ENCODE results near the gene VASN.

The VASN gene

DNA sequence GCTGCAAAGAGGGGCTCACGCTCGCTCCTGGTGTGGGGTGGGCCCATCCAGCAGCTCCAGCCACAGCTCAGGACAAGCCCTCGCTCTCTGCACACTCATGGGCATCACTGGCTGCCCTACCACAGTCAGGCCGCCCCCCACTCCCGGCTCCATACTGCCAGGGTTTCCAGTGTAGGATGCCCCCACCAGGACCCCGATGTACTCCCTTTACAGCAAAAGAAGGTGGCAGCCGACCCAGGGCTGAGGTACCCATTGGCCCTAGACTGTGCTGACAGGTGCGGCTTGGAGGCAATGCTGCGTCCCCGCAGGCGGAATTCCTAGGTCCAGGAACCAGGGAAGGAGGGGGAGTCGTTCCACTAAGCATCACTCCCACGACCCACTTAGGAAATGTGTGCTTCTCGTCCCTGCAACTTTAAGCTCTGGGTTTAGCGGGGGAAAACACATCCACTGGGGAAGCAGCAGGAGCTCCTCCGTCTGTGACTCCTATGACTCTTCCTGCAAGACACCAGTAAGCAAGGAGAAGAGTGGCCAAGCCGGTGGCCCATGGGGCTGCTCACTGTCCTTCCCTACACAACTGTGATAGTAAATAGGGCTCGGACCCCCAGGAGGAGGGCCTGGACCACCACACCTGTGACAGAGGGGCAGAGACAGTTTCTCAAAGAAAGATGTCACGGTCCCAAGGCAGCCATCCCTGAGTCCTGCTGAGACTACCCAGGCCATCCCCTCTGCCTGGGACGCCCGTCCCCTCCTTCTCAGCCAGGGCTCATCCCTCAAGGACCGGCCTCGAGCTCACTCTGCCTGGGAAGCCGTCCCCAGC, 31.7 kb downstream of the VASN start:
- DNase-seq (ENCODE audit: low spot score) = no peak

GRCh38 chr16:4404247-4404966, 32.8 kb downstream of the VASN start:
- DNase-seq (ENCODE audit: low spot score) = peak; percentile 23

GRCh38 chr16:4404967-4405696, 33.5 kb downstream of the VASN start:
- DNase-seq (ENCODE audit: low spot score) = no peak

- no peak for DNase-seq (ENCODE audit: low spot score)
These were observed 36.1 kb downstream of the VASN start for GRCh38 chr16:4407543-4408322.

DNA sequence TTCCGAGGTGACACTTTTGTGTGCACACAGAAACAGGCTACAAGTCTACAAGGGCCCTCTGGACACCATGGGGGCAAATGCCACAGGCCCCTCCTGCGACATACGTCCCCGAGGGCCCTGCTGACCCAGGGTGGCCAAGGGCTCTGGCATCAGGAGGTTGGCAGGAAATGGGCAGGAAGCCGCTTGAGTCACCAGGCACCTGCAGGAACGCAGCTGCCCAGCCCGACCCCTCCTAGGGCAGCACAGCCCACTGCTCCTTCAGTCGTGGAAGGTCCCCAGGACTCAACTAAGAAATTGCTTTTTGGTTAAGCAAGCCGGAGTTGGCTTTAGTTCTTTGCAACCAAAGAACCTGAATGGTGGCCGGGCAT, 36.7 kb downstream of the VASN start:
- DNase-seq (ENCODE audit: low spot score) = no peak

- no peak for DNase-seq (ENCODE audit: low spot score)
These were observed 37.7 kb downstream of the VASN start for GRCh38 chr16:4409081-4409932.

- no peak for DNase-seq (ENCODE audit: low spot score)
These were observed 38.9 kb downstream of the VASN start for GRCh38 chr16:4410335-4411075.

- DNase-seq (ENCODE audit: low spot score) = no peak
These were observed 40.0 kb downstream of the VASN start for GRCh38 chr16:4411684-4412083.

DNA sequence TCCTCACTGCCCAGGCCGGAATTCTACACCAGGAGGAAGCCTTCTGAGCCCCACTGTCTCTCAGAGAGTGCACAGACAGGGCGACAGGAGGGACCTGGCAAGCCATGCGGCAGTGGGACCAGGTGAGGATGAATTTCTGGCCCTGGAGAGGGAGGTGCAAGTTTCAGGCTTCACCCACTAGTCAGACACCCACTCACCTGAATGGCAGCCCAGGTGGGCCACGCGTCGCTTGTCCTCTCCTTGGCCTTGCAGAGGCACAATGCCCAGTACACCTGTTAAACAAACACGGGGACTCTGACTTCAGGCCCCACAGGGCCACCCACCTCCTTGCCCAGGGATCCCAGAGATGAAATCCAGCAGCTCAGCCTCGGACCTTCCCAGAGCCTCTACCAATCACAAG, 40.5 kb downstream of the VASN start:
- DNase-seq (ENCODE audit: low spot score) = no peak

DNA sequence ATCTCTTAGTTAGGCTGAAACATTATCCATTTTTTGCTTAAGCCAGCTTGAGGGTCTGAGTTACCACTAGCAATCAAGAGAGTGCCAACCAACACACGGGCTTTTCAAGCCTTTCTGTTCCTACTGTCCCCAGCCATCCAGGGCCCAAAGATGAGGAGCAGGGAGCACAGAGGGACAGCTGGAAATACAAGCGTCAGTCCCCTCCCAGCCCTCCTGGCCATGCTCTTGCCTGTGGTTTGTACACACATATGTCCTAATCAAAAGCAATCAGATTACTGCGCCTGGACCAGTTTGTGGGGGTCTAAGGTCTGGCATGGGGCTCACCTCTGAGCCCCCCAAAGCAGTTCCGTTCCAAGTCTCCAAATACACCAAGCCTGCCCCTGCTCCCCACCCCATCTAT, 41.2 kb downstream of the VASN start:
- no peak for DNase-seq (ENCODE audit: low spot score)

DNA sequence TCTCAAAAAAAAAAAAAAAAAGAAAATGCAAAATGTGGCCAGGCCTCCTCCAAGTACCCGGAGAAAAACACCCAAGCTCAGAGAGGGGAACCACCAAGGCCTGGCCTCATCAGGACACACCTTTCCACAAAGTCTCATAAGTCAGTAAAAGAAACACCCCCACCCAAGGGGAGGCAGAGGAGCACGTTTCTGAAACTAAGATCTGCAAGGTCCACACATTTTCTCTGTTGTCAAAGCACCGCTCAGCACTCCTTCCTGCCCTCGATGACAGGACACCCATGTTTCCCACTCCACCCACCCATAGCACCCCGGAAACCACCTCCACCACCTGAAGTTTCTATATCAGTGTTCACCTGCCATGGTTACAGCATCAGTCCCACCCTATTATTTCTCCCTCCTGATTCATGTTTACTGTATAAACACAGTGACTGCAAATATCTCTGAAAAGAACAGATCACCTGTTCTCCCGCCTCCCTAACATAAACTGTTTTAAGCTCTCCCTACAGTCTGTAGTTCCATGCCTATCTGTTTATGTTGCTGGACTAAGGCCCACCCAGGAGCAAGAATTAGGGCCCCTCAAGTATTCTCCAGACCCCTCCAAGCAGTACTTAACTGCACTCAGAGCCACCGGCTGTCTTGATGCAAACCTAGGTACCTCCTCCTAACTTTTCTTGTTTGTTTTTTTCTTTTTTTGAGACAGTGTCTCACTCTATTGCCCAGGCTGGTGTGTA, 42.7 kb downstream of the VASN start:
- DNase-seq (ENCODE audit: low spot score) = peak; percentile 95

GRCh38 chr16:4415538-4416199, 44.0 kb downstream of the VASN start:
- peak; percentile 54 for DNase-seq (ENCODE audit: low spot score)

DNA sequence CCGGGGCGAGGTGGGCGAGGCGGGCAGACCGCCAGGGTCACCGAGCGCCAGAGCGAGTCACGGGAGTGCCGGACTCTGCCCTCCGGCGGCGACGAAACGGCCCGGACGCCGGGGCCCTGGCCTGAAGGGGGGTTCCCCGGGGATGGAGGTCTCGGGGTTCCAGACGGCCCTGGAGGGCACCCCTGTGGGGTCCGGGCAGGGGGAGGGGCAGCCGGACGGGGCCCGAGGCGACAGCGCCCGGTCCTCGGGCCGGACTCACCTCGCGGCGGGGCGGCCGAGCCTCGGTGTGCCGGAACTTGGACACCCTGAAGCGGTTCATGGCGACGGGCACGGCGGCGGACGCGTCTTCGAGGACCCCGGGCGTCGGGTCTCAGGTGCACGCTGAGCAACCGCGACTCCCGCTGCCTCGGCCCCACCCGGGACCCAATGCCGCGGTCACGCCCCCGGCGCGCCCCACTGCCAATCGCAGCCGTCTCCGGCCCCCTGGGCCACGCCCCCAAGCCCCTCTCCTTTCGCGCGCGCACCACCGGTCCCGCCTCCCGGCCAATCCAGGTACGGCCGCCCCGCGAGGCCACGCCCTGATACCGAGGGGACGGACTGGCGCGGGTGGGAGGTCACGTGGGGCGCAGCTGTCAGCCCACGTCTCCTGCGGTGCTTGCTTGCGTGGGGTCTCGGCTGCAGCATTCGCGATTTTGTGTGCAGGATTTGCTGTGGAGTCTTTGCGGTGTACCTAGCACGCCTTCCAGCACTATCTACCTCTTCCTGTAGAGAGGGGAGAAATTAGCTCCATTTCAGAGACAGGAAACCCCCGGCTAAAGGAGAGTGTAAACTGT, 44.8 kb downstream of the VASN start, which contains the start of gene CORO7:
Gene CORO7 (minus strand): TSS at position 397 of the 833 bp plus-strand sequence. CDS start 78 bp downstream, at position 319.
- DNase-seq (ENCODE audit: low spot score) = peak; percentile 97

- no peak for DNase-seq (ENCODE audit: low spot score)
These were observed 47.8 kb downstream of the VASN start for GRCh38 chr16:4419402-4419959.

DNA sequence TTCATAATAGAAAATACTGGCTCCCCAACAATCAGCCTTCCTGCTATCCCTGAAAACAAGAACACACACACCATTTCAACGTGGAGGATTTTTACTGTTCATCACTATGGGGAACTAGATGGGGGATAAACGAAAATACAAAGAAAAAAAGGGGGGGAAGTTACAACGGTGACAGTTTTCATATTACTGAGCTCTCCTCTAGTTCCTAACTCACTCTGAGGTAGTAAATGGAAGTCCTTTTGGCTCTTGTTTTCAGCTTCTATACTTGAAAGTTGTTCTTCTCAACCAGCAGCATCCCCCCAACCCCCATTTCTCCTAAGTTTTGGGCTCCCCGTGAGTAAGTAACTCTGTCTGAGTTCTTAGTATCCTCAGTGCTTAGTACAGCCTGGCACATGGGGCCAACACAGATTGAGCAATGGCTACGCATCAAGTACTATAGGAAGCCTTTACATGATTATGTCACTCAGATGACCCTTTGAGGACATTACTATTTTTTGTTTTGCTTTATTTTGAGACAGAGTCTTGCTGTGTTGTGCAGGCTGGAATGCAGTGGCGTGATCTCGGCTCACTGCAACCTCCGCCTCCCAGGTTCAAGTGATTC, 49.0 kb downstream of the VASN start:
- DNase-seq (ENCODE audit: low spot score) = no peak

DNA sequence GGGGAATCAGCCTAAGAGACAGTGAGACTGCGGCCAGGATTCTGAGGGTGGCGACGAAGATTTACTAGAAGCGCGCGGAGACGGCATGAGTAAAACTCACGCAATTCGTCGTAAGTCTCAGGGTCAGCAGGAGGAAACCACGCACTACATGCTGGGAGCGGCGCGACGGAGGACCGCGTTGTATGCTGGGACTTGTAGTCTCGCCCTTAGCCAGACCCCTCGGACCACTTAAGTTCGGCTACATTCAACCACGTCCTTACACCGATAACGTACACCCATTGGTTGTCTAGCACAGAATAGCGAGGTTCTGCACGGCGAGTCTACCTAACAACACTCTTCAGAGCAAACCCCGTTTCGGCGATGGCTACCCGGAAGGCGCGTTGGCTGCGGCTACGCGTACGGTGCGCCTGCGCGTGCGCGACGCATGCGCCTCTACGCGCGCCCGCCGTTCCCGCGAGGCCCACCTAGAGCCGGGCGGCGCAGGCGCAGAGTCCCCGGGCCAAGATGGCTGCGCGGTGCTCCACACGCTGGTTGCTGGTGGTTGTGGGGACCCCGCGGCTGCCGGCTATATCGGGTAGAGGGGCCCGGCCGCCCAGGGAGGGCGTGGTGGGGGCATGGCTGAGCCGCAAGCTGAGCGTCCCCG, 53.9 kb downstream of the VASN start, which contains the start of gene DNAJA3:
Gene DNAJA3 (plus strand): TSS at position 491 of the 643 bp plus-strand sequence. CDS start 14 bp downstream, at position 505.
- DNase-seq (ENCODE audit: low spot score) = peak; percentile 94

All from activated CD4-positive, alpha-beta T cell treated with anti-CD3 and anti-CD28 coated beads, Interleukin-2, Interleukin-4, amounts not matched to agents 100 ng/mL and 50 ng/mL, durations not matched to agents 16 hours and 8 hours (primary cell).